Activated T-cell treated with anti-CD3 and anti-CD28 coated beads, Interleukin-2, amount 50 U/mL, for 48 hours (primary cell): ENCODE data around the gene ZNF451.
"Not testable (repeated sequence)": the region's sequence is repeated elsewhere in the genome, so short reads cannot be mapped to it uniquely, and the experiment has no call there.

Experiments used
- DNase-seq, 2 experiments: peaks; one replicate each; pipeline ENCODE4 v3.0.0-alpha.2; 2020

Gene ZNF451, protein sequence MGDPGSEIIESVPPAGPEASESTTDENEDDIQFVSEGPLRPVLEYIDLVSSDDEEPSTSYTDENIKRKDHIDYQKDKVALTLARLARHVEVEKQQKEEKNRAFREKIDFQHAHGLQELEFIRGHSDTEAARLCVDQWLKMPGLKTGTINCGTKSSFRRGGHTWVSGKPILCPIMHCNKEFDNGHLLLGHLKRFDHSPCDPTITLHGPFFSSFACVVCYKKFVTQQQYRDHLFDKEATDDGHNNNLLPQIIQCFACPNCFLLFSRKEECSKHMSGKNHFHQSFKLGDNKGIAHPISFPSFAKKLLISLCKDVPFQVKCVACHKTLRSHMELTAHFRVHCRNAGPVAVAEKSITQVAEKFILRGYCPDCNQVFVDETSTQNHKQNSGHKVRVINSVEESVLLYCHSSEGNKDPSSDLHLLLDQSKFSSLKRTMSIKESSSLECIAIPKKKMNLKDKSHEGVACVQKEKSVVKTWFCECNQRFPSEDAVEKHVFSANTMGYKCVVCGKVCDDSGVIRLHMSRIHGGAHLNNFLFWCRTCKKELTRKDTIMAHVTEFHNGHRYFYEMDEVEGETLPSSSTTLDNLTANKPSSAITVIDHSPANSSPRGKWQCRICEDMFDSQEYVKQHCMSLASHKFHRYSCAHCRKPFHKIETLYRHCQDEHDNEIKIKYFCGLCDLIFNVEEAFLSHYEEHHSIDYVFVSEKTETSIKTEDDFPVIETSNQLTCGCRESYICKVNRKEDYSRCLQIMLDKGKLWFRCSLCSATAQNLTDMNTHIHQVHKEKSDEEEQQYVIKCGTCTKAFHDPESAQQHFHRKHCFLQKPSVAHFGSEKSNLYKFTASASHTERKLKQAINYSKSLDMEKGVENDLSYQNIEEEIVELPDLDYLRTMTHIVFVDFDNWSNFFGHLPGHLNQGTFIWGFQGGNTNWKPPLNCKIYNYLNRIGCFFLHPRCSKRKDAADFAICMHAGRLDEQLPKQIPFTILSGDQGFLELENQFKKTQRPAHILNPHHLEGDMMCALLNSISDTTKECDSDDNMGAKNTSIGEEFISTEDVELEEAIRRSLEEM

GRCh38 chr6:57089687-57090457 lies at the start of gene ZNF451:
Gene ZNF451 (plus strand): TSS chr6:57090188. CDS start chr6:57090254, 66 bp downstream.
- DNase-seq = peak; percentile 99

GRCh38 chr6:57044061-57044460 lies 45.9 kb upstream of the ZNF451 start:
- not testable (repeated sequence) for DNase-seq

DNA sequence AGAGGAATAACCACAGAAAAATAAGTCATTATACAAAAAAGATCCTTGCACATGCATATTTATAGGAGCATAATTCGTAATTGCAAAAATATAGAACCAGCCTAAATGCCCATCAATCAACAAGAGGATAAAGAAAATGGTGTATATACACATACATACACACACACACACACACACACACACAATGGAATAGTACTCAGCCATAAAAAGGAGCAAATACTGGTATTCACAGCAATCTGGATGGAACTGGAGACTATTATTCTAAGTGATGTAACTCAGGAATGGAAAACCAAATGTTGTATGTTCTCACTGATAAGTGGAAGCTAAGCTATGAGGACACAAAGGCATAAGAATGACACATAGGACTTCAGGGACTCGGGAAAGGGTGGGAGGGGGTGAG lies 45.4 kb upstream of the ZNF451 start:
- no peak for DNase-seq

DNA sequence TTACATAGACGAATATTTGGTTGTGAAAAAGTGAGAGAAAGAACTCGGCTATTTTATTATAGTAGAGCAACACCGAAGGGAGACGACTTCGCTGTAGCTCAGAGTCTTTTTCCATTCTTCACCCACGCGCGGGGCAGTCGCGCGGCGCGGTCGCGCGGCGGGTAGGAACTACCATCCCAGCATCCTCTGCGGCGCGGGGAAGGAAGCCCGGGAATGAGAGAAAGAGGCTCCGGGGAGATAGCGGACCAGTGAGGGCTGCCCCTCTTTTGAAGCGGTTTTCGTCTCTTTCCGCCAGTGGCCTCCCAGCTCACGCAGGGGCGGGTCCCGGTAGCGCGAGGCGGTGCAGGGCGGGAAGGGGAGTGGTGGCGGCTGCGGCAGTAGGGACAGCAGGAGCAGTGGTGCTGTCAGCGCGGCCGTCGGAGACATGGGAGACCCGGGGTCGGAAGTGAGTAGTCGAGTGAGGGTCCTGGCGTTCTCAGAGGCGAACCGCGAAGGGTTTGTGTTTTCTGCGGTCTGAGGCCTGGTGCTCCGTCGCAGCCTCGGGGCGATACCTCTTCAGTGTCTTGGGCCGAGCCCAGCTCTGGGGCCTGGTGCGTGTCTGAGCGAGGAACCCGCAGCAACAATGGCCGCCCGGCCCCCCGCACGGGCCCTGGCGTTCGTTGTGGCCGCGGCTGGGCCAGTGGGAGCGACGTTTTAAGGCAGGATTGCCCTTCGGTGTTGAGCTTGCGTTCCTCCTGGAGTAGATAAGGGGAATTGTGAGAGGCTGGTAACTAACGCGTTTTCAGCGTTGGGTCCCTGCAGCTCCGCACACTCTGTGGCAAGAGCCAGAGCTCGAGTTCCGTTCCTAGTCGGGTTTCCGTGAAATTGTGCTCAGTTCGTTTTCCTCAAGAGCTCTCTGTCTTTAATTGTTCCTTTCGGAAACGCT lies 43.4 kb upstream of the ZNF451 start, which contains the start of gene KIAA1586:
KIAA1586 (plus strand) TSS at position 362 of the 925 bp plus-strand sequence; CDS start at position 425, 63 bp downstream.
- peak; percentile 89 to 90 for DNase-seq

- DNase-seq = not testable (repeated sequence)
Observed at GRCh38 chr6:57047257-57047585, 42.8 kb upstream of the ZNF451 start.

DNA sequence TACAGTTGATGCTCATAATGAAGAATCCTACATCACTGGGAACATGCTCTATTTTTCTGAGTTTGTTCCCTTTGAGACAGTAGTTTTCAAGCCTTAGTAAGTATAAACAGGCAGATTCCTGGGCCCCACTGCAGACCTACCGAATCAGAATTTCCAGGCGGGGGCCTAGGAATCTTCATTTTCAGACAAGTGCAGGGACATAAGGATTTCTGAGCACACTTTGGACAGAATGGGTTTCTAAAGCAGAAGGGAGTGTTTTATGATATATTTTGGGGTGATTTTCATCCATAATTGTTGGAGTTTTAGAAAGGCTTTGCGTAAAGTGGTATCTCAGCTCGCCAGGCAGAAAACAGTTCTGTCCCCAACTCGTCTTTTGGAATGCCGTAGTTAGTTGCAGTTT lies 42.1 kb upstream of the ZNF451 start:
- DNase-seq = not testable (repeated sequence)

DNA sequence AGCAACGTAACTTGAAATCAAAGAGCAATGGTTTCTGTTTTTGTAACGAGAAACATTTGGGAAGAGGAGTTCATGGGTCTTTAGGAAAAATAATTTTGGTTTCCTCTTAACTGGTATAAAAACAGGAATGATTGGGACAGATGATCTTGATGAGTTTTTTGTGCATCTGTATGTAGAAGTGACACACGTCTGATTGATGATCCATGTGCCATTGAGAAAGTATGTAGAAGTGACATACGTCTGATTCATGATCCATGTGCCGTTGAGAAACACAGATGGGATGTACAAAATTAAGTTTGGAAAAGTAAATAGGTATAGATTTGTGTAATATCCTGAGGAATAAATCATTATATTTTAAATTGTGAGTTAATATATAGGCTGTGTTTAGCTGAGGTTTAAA lies 41.4 kb upstream of the ZNF451 start:
- no peak for DNase-seq

DNA sequence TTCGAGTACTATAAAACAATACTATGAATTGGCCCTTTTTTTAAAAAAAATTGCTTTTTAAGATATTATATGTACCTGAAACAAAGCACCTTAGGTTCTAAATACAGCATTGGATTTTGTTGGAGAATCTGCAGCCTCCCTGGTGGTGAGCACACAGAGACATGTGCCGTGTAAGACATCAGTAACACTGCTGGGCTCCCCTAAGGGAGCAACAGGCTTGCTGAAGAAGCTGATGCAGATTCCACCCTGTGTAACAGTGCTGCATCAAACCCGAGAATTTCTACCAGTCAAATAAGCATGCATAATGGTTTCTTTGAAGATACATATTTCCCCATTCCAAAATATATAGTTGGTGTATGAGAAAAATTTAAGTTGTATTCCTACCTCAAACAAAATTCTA lies 26.1 kb upstream of the ZNF451 start:
- DNase-seq = no peak

- DNase-seq = no peak
Observed at GRCh38 chr6:57064809-57065208, 25.2 kb upstream of the ZNF451 start.

GRCh38 chr6:57068061-57068460 lies 21.9 kb upstream of the ZNF451 start:
- DNase-seq = no peak

DNA sequence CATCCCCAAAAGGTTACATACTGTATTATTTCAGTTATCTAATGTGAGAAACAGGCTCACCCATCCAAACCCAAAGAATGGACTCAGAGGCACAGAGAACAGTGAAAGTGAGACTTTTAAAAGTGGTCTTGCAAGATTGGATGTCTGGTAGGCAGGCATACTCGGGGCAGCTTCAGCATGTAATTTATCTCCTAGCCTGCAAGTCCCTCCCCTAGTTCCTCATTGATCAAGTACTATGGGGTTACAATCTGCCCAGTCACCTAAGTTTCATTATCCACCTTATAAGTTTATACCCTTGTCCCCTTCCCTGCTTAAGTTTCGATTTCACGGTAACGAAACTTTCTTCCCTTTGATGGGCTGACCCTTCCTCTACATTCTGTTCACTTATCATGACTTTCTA lies 20.8 kb upstream of the ZNF451 start:
- DNase-seq = no peak

DNA sequence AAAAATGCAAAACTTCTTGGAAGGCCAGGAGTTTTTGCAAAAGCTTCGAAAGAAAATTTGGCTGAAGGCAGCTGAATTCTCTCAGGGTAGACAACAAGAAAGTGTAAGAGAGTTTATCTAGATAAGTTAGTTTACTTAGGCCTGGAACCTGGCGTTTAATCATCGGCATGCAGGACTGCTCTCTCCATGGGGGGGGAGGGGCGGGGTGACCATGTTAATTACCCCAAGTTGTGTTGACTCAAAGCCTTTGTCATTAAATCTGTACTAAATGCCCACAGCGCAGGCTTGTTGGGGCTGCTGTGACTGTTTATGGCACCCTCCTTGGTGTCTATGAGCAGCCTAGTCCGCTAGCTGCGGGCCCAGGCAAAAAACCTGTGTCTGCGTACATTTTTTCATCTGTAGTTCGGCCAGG lies 20.1 kb upstream of the ZNF451 start:
- no peak for DNase-seq

DNA sequence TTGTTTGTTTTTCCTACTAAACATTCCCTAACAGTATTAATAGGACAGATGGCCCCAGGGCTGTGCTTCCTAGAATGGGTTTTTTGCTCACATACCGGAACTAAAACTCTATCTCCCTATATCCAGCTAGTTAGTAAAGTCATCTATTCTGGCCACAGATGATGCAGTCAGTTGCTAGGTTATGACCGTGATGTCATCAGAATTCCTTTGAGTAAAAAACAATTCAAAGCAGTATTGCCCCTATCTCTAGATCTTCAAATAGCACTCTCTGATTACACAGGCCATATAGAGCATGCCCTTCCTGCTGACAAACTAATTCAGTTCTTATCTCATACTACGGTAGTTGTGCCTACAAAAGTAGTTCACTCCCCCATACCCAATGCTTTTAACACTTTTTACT lies 17.9 kb upstream of the ZNF451 start:
- DNase-seq = no peak

DNA sequence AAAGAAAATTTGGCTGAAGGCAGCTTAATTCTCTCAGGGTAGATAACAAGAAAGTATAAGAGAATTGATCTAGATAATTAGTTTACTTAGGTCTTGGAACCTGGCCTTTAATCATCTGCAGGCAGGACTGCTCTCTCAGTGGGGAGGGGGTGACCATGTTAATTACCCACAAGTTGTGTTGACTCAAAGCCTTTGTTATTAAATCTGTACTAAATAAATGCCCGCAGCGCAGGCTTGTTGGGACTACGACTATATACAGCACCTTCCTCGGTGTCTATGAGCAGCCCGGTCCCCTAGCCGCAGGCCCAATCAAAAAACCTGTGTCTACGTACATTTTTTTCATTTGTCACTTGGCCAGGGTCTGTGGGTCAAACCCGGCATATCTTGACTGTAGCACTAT lies 15.6 kb upstream of the ZNF451 start:
- no peak for DNase-seq

GRCh38 chr6:57075092-57075491 lies 14.9 kb upstream of the ZNF451 start:
- DNase-seq = no peak

DNA sequence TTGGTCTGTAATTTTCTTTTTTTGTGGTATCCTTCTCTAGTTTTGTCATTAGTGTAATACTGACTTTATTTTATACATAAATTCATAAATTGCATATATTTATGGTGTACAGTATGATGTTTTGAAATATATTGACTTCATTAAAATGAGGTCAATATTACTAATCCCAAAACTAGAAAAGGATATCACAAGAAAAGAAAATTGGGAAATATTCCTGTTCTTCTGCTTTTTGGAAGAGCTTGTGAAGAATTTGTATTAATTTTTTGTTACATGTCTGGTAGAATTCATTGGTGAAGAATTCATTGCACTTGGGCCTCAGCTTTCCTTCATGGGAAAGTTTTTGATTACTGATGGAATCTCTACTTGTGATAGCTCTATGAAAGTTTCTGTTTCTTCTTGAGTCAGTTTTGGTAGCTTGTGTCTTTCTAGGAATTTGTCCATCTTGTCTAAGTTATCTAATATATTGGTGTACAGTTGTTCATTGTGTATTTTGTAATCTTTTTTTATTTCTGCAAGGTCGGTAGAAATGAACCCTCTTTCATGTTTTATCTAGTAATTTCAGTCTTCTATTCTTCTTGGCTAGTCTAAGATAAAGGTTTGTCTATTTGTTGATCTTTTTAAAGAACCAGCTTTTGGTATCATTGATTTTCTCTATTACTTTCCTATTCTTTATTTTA lies 11.3 kb upstream of the ZNF451 start:
- no peak for DNase-seq

GRCh38 chr6:57085471-57085870 lies 4.5 kb upstream of the ZNF451 start:
- DNase-seq = no peak

GRCh38 chr6:57086843-57087242 lies 3.1 kb upstream of the ZNF451 start:
- no peak for DNase-seq

- no peak for DNase-seq
Observed at GRCh38 chr6:57087916-57088315, 2.1 kb upstream of the ZNF451 start.

- DNase-seq = no peak
Observed at GRCh38 chr6:57089265-57089664, 723 bp upstream of the ZNF451 start.

DNA sequence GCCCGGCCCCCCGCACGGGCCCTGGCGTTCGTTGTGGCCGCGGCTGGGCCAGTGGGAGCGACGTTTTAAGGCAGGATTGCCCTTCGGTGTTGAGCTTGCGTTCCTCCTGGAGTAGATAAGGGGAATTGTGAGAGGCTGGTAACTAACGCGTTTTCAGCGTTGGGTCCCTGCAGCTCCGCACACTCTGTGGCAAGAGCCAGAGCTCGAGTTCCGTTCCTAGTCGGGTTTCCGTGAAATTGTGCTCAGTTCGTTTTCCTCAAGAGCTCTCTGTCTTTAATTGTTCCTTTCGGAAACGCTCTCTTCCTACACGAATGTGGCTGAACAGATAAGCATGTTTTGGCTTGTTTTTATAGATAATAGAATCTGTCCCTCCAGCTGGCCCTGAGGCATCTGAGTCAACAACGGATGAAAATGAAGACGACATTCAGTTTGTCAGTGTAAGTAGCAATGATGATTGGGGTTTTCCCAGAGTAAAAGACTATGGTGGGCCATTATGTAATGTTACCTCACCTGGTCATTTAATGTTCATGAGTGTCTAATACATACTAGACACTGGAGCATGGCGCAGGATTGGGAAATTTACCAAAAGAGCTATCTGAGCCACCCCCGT lies 575 bp downstream of the ZNF451 start:
- not testable (repeated sequence) for DNase-seq
